B cell (primary cell): ENCODE results near the gene SFXN2. TPM values are rescaled to one million over a fixed set of nuclear protein-coding genes. Genes with fewer than 3 reads are reported as not detected.

Experiments used
- ATAC-seq: fragments of 200-7000 bp; cut with Tn5 transposase; one replicate; pipeline ENCODE4 v1.10.0; 2021; ENCODE audit warnings: low read depth, mild to moderate bottlenecking, moderate number of reproducible peaks, moderate library complexity
- CTCF ChIA-PET: fragments of 350-600 bp; sonication (Branson Sonifier 250); formaldehyde crosslinking; loops from one replicate; lab custom pipeline; 2021; ENCODE audit warnings: antibody characterized with exemption, inconsistent platforms; lab: Charles Lee
- POLR2A ChIA-PET: fragments of 350-600 bp; sonication (Branson Sonifier 250); formaldehyde crosslinking; loops from one replicate; lab custom pipeline; 2021; ENCODE audit warnings: antibody characterized with exemption; lab: Charles Lee
- DNase-seq: peaks from one replicate; pipeline ENCODE4 v3.0.0; 2013
- H2AFZ ChIP-seq: 2 replicates; pipeline ENCODE4 v1.6.1; 2012; ENCODE audit warnings: mild to moderate bottlenecking, low read depth, low read length; ENCODE audit not compliant: insufficient read depth, poor library complexity, severe bottlenecking
- H3K27ac ChIP-seq, 2 donors: 1 replicate in 1 of 2; 2 replicates in 1 of 2; pipeline ENCODE4 v1.5.1; 2012 to 2013; ENCODE audit warnings: low read length in 2 of 2, mild to moderate bottlenecking in 2 of 2, moderate library complexity in 1 of 2
- H3K27me3 ChIP-seq, 4 experiments: fragments of 200-600 bp in 1 of 4; sonication (generic) in 1 of 4; replicated peaks in 1 of 4; 1 replicate in 2 of 4; 2 replicates in 2 of 4; pipeline versions ENCODE4 v1.6.1 to v1.7.0; 2013 to 2016; ENCODE audit warnings: low read length in 3 of 4, mild to moderate bottlenecking in 2 of 4, mixed read lengths in 1 of 4, moderate library complexity in 1 of 4; ENCODE audit not compliant: insufficient read depth in 4 of 4, control insufficient read depth in 3 of 4; ENCODE audit errors: control extremely low read depth in 1 of 4
- H3K36me3 ChIP-seq, 2 experiments: replicated peaks in 1 of 2; 1 replicate in 1 of 2; 2 replicates in 1 of 2; pipeline versions ENCODE4 v1.6.1 to v1.7.1; 2013; ENCODE audit warnings: low read length in 1 of 2; ENCODE audit not compliant: insufficient read depth in 2 of 2, control insufficient read depth in 1 of 2; ENCODE audit errors: control extremely low read depth in 1 of 2, extremely low read depth in 1 of 2
- H3K4me1 ChIP-seq, 2 donors: fragments of 200-600 bp in 1 of 2; sonication (generic) in 1 of 2; 1 replicate in 1 of 2; 2 replicates in 1 of 2; pipeline versions ENCODE4 v1.5.1 to v1.6.1; 2013 to 2017; ENCODE audit warnings: low read length in 2 of 2; ENCODE audit not compliant: control insufficient read depth in 2 of 2, insufficient read depth in 2 of 2
- H3K4me2 ChIP-seq: replicated peaks from 2 replicates; pipeline ENCODE3; 2012; ENCODE audit warnings: mild to moderate bottlenecking, low read depth, low read length; ENCODE audit not compliant: poor library complexity, severe bottlenecking
- H3K4me3 ChIP-seq, 5 experiments: fragments of 200-600 bp in 1 of 5; sonication (generic) in 1 of 5; 1 replicate in 3 of 5; 2 replicates in 2 of 5; pipeline versions ENCODE4 v1.5.1 to v1.7.0; 2011 to 2016; ENCODE audit warnings: low read length in 4 of 5, mild to moderate bottlenecking in 4 of 5, low read depth in 2 of 5, control low read depth in 1 of 5, moderate library complexity in 1 of 5; ENCODE audit not compliant: insufficient read depth in 1 of 5; ENCODE audit errors: control extremely low read depth in 1 of 5, extremely low read depth in 1 of 5
- H3K79me2 ChIP-seq: fragments of 200-600 bp; sonication (generic); one replicate; pipeline ENCODE4 v1.6.0; 2016; ENCODE audit warnings: low read length; ENCODE audit not compliant: control insufficient read depth, insufficient read depth
- H3K9ac ChIP-seq: fragments of 200-600 bp; sonication (generic); 2 replicates; pipeline ENCODE4 v1.6.1; 2017; ENCODE audit warnings: mild to moderate bottlenecking, low read length, moderate library complexity
- H3K9me3 ChIP-seq, 3 donors: one replicate each; pipeline versions ENCODE4 v1.6.1 to v1.7.1; 2013; ENCODE audit warnings: low read length in 2 of 3; ENCODE audit not compliant: control insufficient read depth in 2 of 3, insufficient read depth in 1 of 3; ENCODE audit errors: control extremely low read depth in 1 of 3
- H4K20me1 ChIP-seq: 2 replicates; pipeline ENCODE4 v1.6.0; 2012; ENCODE audit warnings: mild to moderate bottlenecking, low read length; ENCODE audit not compliant: insufficient read depth, control insufficient read depth, poor library complexity, severe bottlenecking
- H3K27ac Mint-ChIP-seq: one replicate; pipeline ENCODE4 v1.8.0; 2021; ENCODE audit warnings: mixed read lengths
- H3K27me3 Mint-ChIP-seq: one replicate; pipeline ENCODE4 v1.8.0; 2021; ENCODE audit warnings: mixed read lengths
- H3K4me1 Mint-ChIP-seq: one replicate; pipeline ENCODE4 v1.8.0; 2021; ENCODE audit warnings: mixed read lengths
- H3K4me3 Mint-ChIP-seq: one replicate; pipeline ENCODE4 v1.8.0; 2021; ENCODE audit warnings: mixed read lengths
- H3K9me3 Mint-ChIP-seq: one replicate; pipeline ENCODE4 v1.8.0; 2022; ENCODE audit warnings: mixed read lengths; ENCODE audit not compliant: insufficient read depth
- EZH2 ChIP-seq: IDR thresholded peaks from 2 replicates; pipeline ENCODE4 v1.6.1; 2012; ENCODE audit warnings: borderline replicate concordance, low read depth, mild to moderate bottlenecking, moderate library complexity, low read length; ENCODE audit not compliant: insufficient read depth, poor library complexity, severe bottlenecking
- WGBS: methylation state at CpG from one replicate; pipeline ENCODE4 v1.1.5; 2013; ENCODE audit warnings: missing lambda C conversion rate; ENCODE audit not compliant: insufficient coverage; 5-methylcytosine and 5-hydroxymethylcytosine counted together
- intact Hi-C: fragments of 100-400 bp; cut with micrococcal nuclease; formaldehyde crosslinking; loops from one replicate; pipeline ENCODE4 v1.10.0; 2022
- polyA plus RNA-seq: library from polyadenylated mRNA; depleted of rRNA; stranded (reverse); fragments of >200 nt; gene quantifications from 2 replicates; pipeline ENCODE4 v1.2.3, GENCODE V29; 2012
- total RNA-seq, 2 donors: library from RNA; stranded (reverse); fragments of 120-200 nt in 1 of 2; gene quantifications; 1 replicate in 1 of 2; 2 replicates in 1 of 2; pipeline versions ENCODE4 v1.2.3 to v1.2.4, GENCODE V29; 2013 to 2022
- TF ChIP-seq, protein P1 (sequence below): fragments of 200-600 bp; IDR thresholded peaks from one replicate; pipeline ENCODE4 v1.8.0; 2022; ENCODE audit warnings: antibody characterized with exemption, mild to moderate bottlenecking

SFXN2 gene
- total and polyA plus RNA-seq, 2 donors (not counting 1 experiment from before 2014, with no cell fraction given), result 8.1 to 23.5 TPM

DNA sequence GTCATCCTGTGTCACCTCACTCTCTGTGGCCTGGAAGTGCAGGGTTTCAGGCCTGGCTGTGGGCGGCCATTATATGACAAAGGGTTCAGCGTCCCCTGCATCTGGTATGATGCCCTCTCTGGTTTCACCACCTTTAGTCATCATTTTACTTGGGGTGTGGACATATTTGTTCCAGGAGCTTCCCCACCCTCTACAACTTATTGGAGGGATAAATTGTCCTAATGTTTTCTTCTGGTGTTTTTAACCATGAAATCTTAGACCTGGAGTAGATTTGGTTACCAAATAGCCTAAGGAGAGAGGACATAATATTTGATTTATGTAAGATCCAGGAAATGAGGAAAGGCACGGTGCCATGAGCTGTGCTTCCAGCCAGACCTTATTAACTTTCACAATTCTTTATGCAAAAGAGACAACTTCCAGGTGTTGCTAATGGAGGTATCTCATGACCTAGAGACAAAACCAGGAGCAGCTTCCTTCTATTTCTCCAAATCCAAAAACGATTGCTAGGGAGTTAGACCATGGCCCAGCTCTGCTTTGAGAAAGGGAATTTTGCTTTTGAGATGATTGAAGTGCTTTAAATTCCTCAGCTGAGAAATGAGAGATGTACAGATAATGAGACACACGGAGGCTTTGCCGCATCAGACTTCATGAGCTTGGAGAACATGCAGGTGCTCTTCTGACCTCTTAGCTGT lies 50.2 kb downstream of the SFXN2 start:
- ATAC-seq (no peak), DNase-seq (no peak)
- no peak overlapping the region for H3K4me3 ChIP-seq
- WGBS, result 100% methylated on average over 2 of the region's 6 CpGs
- peaks cover 0 to 17% of the 10 kb centered on the region in 2 experiments for H3K36me3 ChIP-seq
- H3K9me3 Mint-ChIP-seq, result no peaks in the 10 kb centered on the region
- peaks cover 0 to 5% of the 10 kb centered on the region in 2 donors for H3K4me1 ChIP-seq
- H3K27ac Mint-ChIP-seq, result no peak overlapping the region
- TF ChIP-seq, protein P1, sequence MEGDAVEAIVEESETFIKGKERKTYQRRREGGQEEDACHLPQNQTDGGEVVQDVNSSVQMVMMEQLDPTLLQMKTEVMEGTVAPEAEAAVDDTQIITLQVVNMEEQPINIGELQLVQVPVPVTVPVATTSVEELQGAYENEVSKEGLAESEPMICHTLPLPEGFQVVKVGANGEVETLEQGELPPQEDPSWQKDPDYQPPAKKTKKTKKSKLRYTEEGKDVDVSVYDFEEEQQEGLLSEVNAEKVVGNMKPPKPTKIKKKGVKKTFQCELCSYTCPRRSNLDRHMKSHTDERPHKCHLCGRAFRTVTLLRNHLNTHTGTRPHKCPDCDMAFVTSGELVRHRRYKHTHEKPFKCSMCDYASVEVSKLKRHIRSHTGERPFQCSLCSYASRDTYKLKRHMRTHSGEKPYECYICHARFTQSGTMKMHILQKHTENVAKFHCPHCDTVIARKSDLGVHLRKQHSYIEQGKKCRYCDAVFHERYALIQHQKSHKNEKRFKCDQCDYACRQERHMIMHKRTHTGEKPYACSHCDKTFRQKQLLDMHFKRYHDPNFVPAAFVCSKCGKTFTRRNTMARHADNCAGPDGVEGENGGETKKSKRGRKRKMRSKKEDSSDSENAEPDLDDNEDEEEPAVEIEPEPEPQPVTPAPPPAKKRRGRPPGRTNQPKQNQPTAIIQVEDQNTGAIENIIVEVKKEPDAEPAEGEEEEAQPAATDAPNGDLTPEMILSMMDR, result no peak
- no peak for TF ChIP-seq EZH2
- H3K79me2 ChIP-seq, result peaks cover 93% of the 10 kb centered on the region
- ChIA-PET CTCF (no interaction called here), POLR2A (no interaction called here)
- no peak overlapping the region for H2AFZ ChIP-seq
- H4K20me1 ChIP-seq, result peaks cover 83% of the 10 kb centered on the region
- no peaks in the 10 kb centered on the region for H3K27me3 Mint-ChIP-seq
- intact Hi-C loops, result no loop called here
- peaks cover 22% of the 10 kb centered on the region for H3K4me1 Mint-ChIP-seq
- no peak overlapping the region for H3K27ac ChIP-seq
- H3K9me3 ChIP-seq, result peaks cover 0 to 2% (median 0%) of the 10 kb centered on the region in 3 donors
- H3K4me3 Mint-ChIP-seq, result no peak overlapping the region
- no peak overlapping the region for H3K9ac ChIP-seq
- no peaks in the 10 kb centered on the region for H3K27me3 ChIP-seq
- no peak overlapping the region for H3K4me2 ChIP-seq

DNA sequence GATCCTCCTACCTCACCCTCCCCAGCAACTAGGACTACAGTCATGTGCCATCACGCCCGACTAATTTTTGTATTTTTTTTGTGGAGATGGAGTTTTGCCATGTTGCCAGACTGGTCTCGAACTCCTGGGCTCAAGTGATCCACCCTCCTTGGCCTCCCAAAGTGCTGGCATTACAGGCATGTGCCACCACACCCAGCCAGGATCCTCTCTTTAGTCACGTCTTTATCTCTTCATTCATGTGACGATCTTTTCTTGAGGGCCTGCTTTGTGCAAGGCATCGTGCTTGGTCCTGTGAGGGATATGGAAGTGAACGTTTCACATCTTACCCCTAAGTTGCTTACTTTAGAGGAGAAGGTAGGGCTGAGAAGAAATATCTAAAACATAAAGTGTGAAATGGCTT lies 50.9 kb downstream of the SFXN2 start:
- H3K27ac ChIP-seq, result no peak overlapping the region
- H3K36me3 ChIP-seq, result peaks cover 0 to 17% of the 10 kb centered on the region in 2 experiments
- no peaks in the 10 kb centered on the region for H3K9me3 Mint-ChIP-seq
- peaks cover 83% of the 10 kb centered on the region for H4K20me1 ChIP-seq
- H2AFZ ChIP-seq, result no peak overlapping the region
- H3K27me3 Mint-ChIP-seq, result no peaks in the 10 kb centered on the region
- TF ChIP-seq, protein P1, result no peak
- no peak for TF ChIP-seq EZH2
- ATAC-seq (no peak), DNase-seq (no peak)
- H3K27ac Mint-ChIP-seq, result no peak overlapping the region
- intact Hi-C loops, result no loop called here
- H3K9me3 ChIP-seq, result no peaks in the 10 kb centered on the region
- peaks cover 93% of the 10 kb centered on the region for H3K79me2 ChIP-seq
- CTCF ChIA-PET, result no interaction called here
- no peak overlapping the region for H3K4me3 Mint-ChIP-seq
- POLR2A ChIA-PET, result no interaction called here
- peaks cover 24% of the 10 kb centered on the region for H3K4me1 Mint-ChIP-seq
- WGBS, result 100% methylated on average over 1 of the region's 7 CpGs
- peaks cover 0 to 5% of the 10 kb centered on the region in 2 donors for H3K4me1 ChIP-seq
- H3K27me3 ChIP-seq, result no peaks in the 10 kb centered on the region
- H3K9ac ChIP-seq, result no peak overlapping the region
- H3K4me2 ChIP-seq, result no peak overlapping the region
- no peak overlapping the region for H3K4me3 ChIP-seq
